ENCODE data around the gene CCDC152.

DNA sequence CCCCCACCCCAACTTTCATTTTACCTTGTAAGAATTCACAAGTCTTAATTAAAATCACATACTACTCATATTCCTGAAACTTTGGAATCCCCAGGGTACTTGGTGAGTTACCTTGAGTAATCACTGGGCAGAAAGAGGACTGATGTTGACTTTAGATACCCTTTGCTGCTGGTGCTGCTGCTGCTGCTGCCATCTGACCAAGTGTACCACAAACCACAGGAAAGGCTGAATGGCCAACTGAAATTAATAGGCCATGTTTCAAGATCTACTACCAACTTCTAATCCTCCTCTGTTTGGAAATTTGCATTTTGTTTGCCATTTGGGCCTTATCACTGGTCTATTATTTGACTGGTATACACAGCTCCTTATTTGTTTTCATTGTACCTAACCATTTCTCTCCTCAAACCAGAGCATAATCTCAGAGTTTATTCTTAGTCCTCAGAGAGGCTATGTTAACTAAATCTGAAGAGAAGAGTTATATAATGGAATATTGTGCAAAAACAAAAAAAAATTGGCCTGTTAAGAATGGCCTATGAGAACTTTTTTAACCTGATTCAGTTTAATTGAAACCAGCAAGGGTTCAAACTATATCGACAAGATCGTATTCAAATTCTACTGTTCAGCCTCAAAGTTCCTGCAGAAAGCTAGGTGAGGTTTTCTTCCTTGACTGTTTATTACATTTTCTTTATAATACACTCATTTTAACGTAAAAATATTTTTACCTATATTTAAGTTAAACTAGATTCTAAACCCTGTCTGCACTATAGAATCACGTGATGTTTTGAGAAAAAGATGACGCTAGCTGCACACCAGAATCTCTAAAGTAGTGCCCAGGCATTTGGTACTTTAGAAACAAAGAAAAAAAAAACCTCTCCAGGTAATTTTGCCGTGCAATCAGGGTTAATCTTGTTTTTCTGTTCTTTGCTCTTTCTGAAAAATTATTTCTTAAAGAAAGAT, 41.9 kb downstream of the CCDC152 start:
- TF ChIP-seq CTCF (conservative IDR thresholded peaks at IDR 0.05): no peak
- no peak for TF ChIP-seq EZH2 (IDR thresholded peaks at IDR 0.05; ENCODE audit: low read depth)
